DMS 273 (cell line): ENCODE data around the gene IL1R1.

Experiments used
- DNase-seq: peaks from one replicate; lab custom pipeline; 2025; ENCODE audit not compliant: unreplicated experiment; lab: John Stamatoyannopoulos, UW

The IL1R1 gene

GRCh38 chr2:102166189-102166845, 23.8 kb downstream of the IL1R1 start:
- peak; percentile 23 for DNase-seq

GRCh38 chr2:102168026-102168771, 25.7 kb downstream of the IL1R1 start:
- DNase-seq = no peak

GRCh38 chr2:102171946-102172345, 29.4 kb downstream of the IL1R1 start:
- no peak for DNase-seq

- DNase-seq = no peak
Measured at GRCh38 chr2:102172745-102173144, 30.2 kb downstream of the IL1R1 start.

- no peak for DNase-seq
Measured at GRCh38 chr2:102176172-102176571, 33.6 kb downstream of the IL1R1 start.

GRCh38 chr2:102177814-102178478, 35.4 kb downstream of the IL1R1 start:
- DNase-seq = no peak

- no peak for DNase-seq
Measured at GRCh38 chr2:102179061-102179460, 36.5 kb downstream of the IL1R1 start.

- DNase-seq = no peak
Measured at GRCh38 chr2:102179788-102180686, 37.5 kb downstream of the IL1R1 start.

GRCh38 chr2:102180687-102180999, 38.1 kb downstream of the IL1R1 start:
- DNase-seq = no peak

GRCh38 chr2:102181376-102181775, 38.8 kb downstream of the IL1R1 start:
- no peak for DNase-seq

GRCh38 chr2:102181919-102182635, 39.5 kb downstream of the IL1R1 start:
- DNase-seq = peak; percentile 40

- DNase-seq = no peak
Measured at GRCh38 chr2:102184018-102184417, 41.5 kb downstream of the IL1R1 start.

- DNase-seq = no peak
Measured at GRCh38 chr2:102184568-102184967, 42.0 kb downstream of the IL1R1 start.

GRCh38 chr2:102185347-102185746, 42.8 kb downstream of the IL1R1 start:
- peak; percentile 16 for DNase-seq

- DNase-seq = peak; percentile 24
Measured at GRCh38 chr2:102186791-102187495, 44.4 kb downstream of the IL1R1 start, which contains the start of gene IL1RL2. Gene IL1RL2, plus strand, starts transcription at chr2:102187023. Its CDS starts 845 bp downstream, at chr2:102187868.

- DNase-seq = peak; percentile 71
Measured at GRCh38 chr2:102187496-102188150, 45.1 kb downstream of the IL1R1 start.

- no peak for DNase-seq
Measured at GRCh38 chr2:102190430-102191107, 48.0 kb downstream of the IL1R1 start.

GRCh38 chr2:102191501-102191900, 49.0 kb downstream of the IL1R1 start:
- no peak for DNase-seq

- DNase-seq = no peak
Measured at GRCh38 chr2:102193074-102193473, 50.5 kb downstream of the IL1R1 start.
